BE2C (cell line): ENCODE data around the gene SLC39A8.

Experiments
- DNase-seq: peaks from one replicate; pipeline ENCODE4 v3.0.0-alpha.2; 2020
- H3K27me3 ChIP-seq: fragments of 250-450 bp; sonication (Bioruptor Pico); 2 replicates; pipeline ENCODE4 v1.5.1; 2020; ENCODE audit warnings: mild to moderate bottlenecking
- H3K36me3 ChIP-seq: fragments of 250-450 bp; sonication (Bioruptor Pico); 2 replicates; pipeline ENCODE4 v1.5.1; 2020; ENCODE audit warnings: mild to moderate bottlenecking
- H3K4me1 ChIP-seq: fragments of 250-450 bp; sonication (Bioruptor Pico); 2 replicates; pipeline ENCODE4 v1.5.1; 2020
- H3K4me3 ChIP-seq: 2 replicates; pipeline ENCODE4 v1.5.1; 2011; ENCODE audit warnings: low read depth, low read length
- H3K9me3 ChIP-seq: fragments of 250-450 bp; sonication (Bioruptor Pico); 2 replicates; pipeline ENCODE4 v1.5.1; 2020
- TF ChIP-seq, protein P1 (sequence below): IDR thresholded peaks from 2 replicates; pipeline ENCODE4 v1.5.1; 2012; ENCODE audit warnings: mild to moderate bottlenecking, low read depth, low read length

Gene SLC39A8

DNA sequence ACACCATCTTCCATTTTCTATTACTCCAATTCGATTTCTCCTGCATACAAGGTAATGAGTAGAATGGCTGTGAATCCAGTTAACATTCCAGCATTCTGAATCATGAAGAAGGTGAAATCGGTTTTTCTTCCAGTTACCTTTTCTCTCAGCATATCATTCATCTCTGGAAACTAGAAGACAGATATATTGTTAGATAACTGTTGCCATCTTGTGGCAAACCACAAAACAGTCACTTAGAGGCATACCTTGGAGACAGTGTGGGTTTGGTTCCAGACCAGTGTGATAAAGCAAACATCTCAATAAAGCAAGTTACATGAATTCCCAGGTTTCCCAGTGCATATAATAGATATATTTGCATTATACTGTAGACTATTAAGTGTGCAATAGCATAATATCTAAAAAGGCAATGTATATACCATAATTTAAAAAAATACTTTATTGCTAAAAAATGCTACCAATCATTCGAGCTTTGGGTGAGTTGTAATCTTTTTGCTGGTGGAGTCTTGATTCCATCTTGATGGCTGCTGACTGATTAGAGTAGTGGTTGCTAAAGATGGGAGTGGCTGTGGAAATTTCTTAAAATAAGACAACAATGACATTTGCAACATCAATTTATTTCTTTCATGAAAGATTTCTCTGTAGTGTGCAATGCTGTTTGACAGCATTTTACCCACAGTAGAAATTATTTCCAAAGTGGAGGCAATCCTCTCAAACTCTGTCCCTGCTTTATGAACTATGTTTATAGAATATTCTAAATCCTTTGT lies 82.1 kb downstream of the SLC39A8 start:
- no peaks in the 10 kb centered on the region for H3K4me1 ChIP-seq
- no peak overlapping the region for H3K4me3 ChIP-seq
- TF ChIP-seq, protein P1, sequence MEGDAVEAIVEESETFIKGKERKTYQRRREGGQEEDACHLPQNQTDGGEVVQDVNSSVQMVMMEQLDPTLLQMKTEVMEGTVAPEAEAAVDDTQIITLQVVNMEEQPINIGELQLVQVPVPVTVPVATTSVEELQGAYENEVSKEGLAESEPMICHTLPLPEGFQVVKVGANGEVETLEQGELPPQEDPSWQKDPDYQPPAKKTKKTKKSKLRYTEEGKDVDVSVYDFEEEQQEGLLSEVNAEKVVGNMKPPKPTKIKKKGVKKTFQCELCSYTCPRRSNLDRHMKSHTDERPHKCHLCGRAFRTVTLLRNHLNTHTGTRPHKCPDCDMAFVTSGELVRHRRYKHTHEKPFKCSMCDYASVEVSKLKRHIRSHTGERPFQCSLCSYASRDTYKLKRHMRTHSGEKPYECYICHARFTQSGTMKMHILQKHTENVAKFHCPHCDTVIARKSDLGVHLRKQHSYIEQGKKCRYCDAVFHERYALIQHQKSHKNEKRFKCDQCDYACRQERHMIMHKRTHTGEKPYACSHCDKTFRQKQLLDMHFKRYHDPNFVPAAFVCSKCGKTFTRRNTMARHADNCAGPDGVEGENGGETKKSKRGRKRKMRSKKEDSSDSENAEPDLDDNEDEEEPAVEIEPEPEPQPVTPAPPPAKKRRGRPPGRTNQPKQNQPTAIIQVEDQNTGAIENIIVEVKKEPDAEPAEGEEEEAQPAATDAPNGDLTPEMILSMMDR = peak; percentile 56
- no peaks in the 10 kb centered on the region for H3K36me3 ChIP-seq
- H3K27me3 ChIP-seq = no peaks in the 10 kb centered on the region
- DNase-seq = no peak
- no peaks in the 10 kb centered on the region for H3K9me3 ChIP-seq

DNA sequence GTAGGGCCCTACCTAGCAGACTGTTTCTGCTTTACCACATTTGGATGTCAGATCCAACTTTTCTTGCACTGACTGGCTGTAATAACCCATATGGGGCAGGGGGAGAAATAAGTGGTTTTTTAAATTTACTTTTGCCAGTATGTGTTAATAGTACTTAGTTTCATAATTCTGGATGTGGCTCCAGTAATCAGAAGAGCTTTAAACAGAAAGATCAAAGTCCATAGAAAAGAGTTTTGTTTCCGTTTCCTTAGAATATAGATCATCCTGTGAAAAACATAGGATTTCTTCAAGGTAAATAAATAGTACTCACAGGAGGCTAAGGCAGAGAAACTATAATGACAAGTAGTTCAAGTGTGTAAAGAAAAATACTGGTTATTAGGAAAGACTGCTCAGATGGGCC lies 85.6 kb downstream of the SLC39A8 start:
- TF ChIP-seq, protein P1 = no peak
- no peak for DNase-seq
- Histone ChIP-seq H3K4me3 (no peak overlapping the region), H3K4me1 (no peaks in the 10 kb centered on the region), H3K27me3 (no peaks in the 10 kb centered on the region), H3K9me3 (no peaks in the 10 kb centered on the region), H3K36me3 (no peaks in the 10 kb centered on the region)

DNA sequence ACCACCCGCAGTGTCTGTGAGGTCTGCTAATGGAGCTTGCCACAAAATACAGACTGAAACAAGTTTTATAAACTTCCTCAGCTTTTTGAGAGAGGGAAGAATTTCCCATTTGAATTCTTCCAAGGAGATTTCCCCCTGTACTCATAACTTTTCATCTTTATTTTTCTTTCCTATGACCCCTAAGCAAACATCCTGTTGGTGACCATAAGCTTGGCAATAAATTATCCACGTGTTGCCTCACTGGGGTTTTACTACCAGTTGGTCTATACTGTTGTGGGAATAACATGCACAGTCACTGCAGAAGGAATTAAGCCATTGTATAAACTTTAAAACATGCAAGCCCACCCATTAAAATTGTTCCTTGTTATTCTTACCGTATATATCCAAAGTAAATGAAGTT lies 86.2 kb downstream of the SLC39A8 start:
- no peak for DNase-seq
- Histone ChIP-seq H3K4me3 (no peak overlapping the region), H3K27me3 (no peaks in the 10 kb centered on the region), H3K4me1 (no peaks in the 10 kb centered on the region; the same call in 1 of the 2 replicates), H3K36me3 (no peaks in the 10 kb centered on the region), H3K9me3 (no peaks in the 10 kb centered on the region)
- TF ChIP-seq, protein P1 = no peak

DNA sequence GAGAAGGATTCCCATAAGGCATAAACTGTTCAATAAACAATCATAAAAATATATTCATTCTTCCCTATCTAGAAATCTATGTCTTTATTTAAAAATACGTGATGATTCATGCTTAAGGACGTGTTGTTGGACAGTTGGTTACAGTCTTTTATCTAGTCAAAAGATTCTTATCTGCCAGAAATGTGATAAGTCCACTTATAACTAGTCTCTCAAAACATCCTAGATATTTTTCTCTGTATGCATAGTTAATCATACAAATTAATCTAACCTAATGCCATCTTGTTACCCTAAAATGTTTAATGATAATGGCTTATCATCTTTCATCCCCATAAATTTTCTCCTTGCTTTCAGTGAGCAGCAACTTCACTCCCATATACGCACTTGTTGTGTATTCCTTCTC lies 89.0 kb downstream of the SLC39A8 start:
- TF ChIP-seq, protein P1 = no peak
- DNase-seq = no peak

DNA sequence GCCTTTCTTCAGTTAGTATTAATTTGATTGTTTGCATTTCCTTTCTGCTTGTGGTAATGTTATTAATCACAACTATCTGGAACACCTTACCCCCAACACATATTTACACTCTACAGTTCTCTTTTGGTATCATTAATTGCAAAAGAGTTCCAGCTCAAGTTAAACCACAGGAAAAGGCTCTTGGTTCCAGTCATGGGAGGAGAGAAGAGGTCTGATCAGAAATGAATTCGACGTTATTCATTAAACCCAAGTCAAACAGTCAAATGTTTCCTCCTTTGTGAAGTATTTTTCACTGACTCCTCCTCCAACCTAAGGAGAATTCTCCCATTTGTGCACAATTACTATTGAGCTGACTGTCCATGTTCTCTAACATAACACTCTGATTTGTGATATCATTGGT lies 91.4 kb downstream of the SLC39A8 start:
- Histone ChIP-seq H3K27me3 (no peaks in the 10 kb centered on the region), H3K9me3 (no peaks in the 10 kb centered on the region), H3K36me3 (no peaks in the 10 kb centered on the region), H3K4me3 (no peak overlapping the region), H3K4me1 (no peaks in the 10 kb centered on the region; the same call in 1 of the 2 replicates)
- DNase-seq = no peak
- TF ChIP-seq, protein P1 = no peak

More for the DNA sequence above, 89.0 kb downstream of the SLC39A8 start:
- Histone ChIP-seq H3K36me3 (no peaks in the 10 kb centered on the region), H3K4me1 (no peaks in the 10 kb centered on the region; the same call in 1 of the 2 replicates), H3K27me3 (no peaks in the 10 kb centered on the region), H3K9me3 (no peaks in the 10 kb centered on the region), H3K4me3 (no peak overlapping the region)

DNA sequence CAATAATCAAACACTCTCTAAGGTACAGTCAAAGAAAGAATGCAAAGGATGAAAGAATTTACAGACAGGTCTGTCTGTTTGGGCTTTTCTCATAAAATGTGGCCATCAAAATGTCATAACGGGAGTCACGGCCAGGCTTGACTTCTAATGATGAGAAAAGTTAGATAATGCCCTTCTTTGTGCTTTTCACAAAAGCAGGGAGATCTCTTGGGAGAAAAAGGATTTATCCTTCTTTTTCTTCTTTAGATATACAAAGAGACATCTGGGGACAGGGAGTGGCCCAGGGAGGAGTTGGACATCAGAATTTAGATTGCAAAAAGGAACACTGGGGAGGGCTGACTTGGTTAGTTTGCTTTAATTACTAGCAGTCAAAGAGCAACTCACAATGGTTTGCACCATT lies 93.1 kb downstream of the SLC39A8 start:
- H3K27me3 ChIP-seq = no peaks in the 10 kb centered on the region
- no peaks in the 10 kb centered on the region for H3K9me3 ChIP-seq
- no peaks in the 10 kb centered on the region for H3K36me3 ChIP-seq
- TF ChIP-seq, protein P1 = no peak
- H3K4me1 ChIP-seq = no peaks in the 10 kb centered on the region; the same call in 1 of the 2 replicates
- no peak for DNase-seq
- H3K4me3 ChIP-seq = no peak overlapping the region
